Activated CD8-positive, alpha-beta memory T cell treated with anti-CD3 and anti-CD28 coated beads for 36 hours (primary cell): ENCODE data around the gene CTNNA2. TPM values are rescaled to one million over a fixed set of nuclear protein-coding genes. Genes with fewer than 3 reads are reported as not detected.

Source experiments
- CTCF ChIA-PET: fragments of 350-600 bp; sonication (Branson Sonifier 250); formaldehyde crosslinking; loops from one replicate; lab custom pipeline; 2021; ENCODE audit warnings: antibody characterized with exemption; lab: Charles Lee
- POLR2A ChIA-PET: fragments of 350-600 bp; sonication (Branson Sonifier 250); formaldehyde crosslinking; loops from one replicate; lab custom pipeline; 2021; ENCODE audit warnings: antibody characterized with exemption; lab: Charles Lee
- total RNA-seq, 2 experiments: library from RNA; stranded (reverse); gene quantifications; one replicate each; pipeline ENCODE4 v1.2.3, GENCODE V29; 2021

CTNNA2 gene
- total RNA-seq, 2 experiments from 2014 or later: not detected

GRCh38 chr2:79947751-79948150 is 434.9 kb downstream of the CTNNA2 start:
- CTCF ChIA-PET: no interaction called here
- POLR2A ChIA-PET: no interaction called here

DNA sequence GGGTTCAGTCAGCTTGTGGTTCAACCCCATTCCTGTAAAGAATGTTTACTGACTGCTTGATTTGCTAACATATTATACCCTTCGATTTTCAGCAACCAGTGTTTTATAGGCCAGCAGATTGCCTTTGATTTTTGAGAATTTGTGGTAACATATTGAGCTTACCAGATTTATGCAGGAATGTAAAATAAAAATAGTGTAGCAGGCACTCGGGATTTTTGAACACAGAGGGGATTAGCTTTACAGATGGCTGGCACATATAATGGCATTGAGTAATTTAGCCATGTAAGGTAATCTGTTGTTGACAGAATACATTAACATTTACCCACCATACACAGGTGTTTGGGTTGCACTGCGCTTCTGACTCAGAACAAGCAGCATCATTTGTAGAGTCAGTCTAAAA is 437.7 kb downstream of the CTNNA2 start:
- CTCF ChIA-PET: no interaction called here
- POLR2A ChIA-PET: no interaction called here

DNA sequence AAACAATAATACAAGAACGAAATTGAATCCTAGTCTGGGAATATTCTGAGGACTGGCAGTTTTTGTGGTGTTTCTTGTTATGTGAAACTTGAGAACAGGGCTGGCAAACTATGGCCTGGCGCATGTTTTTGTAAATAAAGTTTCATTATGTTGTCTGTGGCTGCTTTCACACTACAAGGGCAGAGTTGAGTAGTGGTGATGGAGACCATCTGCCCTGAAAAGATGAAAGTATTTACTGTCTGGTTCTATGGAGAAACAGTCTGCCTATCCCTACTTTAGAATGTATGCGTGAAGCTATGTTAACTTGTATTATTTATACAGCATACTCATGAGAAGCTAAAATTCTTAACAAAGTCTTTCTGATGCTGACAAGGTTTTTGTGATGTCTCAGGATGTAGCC is 439.8 kb downstream of the CTNNA2 start:
- ChIA-PET CTCF (no interaction called here), POLR2A (no interaction called here)

- ChIA-PET CTCF (no interaction called here), POLR2A (no interaction called here)
Observed at GRCh38 chr2:79960035-79960434, 447.2 kb downstream of the CTNNA2 start.

GRCh38 chr2:79960519-79960918 is 447.7 kb downstream of the CTNNA2 start:
- POLR2A ChIA-PET: no interaction called here
- CTCF ChIA-PET: no interaction called here

DNA sequence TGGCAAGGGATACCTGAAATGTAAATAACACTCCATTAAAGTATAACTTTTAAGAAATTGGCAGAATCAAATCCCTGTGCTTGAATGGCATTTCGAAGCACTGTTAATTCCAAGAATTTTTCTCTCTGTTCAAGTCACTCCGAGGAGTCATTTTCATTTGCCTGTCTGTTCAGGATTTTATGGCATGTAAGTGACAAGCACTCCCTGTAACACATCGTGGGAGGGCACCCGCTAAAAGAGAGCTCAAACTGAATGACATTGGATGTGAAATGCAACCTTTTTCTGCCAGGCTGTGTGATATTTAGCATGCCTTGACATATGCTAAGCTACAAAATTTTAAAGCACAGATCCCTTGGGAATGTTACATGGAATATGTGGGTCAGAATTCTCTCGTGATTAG is 452.1 kb downstream of the CTNNA2 start:
- CTCF ChIA-PET: no interaction called here
- POLR2A ChIA-PET: no interaction called here

DNA sequence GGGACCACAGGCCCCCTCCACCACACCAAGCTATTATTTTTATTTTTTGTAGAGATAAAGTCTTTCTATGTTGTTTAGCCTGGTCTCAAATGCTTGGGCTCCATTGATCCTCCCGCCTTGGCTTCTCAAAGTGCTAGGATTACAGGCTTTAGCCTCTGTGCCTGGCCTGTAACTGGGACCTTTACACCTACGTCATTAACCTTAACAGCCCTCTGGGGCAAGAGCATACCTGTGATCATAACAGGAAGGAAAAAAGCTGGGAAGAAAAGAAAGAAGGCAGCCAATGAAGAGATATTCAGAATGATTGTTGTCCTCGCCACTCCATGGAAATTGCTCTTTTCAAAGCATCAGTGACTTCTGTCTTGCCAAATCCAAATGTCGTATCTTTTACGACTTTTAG is 453.5 kb downstream of the CTNNA2 start:
- ChIA-PET CTCF (no interaction called here), POLR2A (no interaction called here)

GRCh38 chr2:79966882-79967281 is 454.0 kb downstream of the CTNNA2 start:
- POLR2A ChIA-PET: no interaction called here
- CTCF ChIA-PET: no interaction called here

- ChIA-PET CTCF (no interaction called here), POLR2A (no interaction called here)
Observed at GRCh38 chr2:79971807-79972206, 459.0 kb downstream of the CTNNA2 start.

GRCh38 chr2:79972661-79973060 is 459.8 kb downstream of the CTNNA2 start:
- ChIA-PET CTCF (no interaction called here), POLR2A (no interaction called here)

DNA sequence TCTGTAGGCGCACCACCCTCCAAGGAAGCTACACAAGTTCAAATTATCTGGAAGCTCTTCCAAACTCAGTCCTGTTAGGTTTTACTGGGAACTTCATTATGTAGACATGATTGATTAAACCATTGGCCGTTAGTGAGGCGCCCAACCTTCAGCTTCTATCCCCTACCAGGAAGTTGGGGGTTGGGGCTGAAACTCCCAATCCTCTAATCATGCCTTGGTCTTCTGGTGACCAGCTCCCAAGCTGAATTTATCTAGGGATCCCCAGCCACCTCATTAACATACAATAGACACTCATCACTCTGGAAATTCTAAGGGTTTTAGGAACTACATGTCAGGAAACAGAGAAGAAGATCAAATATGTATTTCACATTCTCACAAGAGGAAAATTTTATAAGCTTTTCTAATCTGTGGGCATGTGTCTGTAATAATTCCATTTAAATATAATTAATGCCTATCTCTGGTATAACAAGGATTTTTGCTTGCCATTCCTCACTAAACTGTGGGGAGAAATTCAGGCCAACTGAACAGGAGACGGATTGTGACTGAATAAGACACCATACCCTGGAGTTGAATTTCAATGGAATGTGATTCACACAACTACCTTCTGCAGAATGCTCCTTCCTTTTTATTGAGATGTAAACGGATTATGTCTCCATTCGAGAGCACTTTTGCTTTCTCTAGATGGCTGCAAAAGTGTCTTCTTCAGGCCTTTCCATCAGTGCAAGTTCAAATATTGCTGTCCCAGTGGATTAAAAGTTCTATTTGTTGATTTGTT is 463.1 kb downstream of the CTNNA2 start:
- POLR2A ChIA-PET: no interaction called here
- CTCF ChIA-PET: no interaction called here

- ChIA-PET CTCF (interaction anchor here (0.7 kb wide), 1 partner anchor 397 kb away, joined by 3 read pairs; no protein-coding TSS in a partner anchor), POLR2A (no interaction called here)
Observed at GRCh38 chr2:79977792-79978191, 464.9 kb downstream of the CTNNA2 start.

DNA sequence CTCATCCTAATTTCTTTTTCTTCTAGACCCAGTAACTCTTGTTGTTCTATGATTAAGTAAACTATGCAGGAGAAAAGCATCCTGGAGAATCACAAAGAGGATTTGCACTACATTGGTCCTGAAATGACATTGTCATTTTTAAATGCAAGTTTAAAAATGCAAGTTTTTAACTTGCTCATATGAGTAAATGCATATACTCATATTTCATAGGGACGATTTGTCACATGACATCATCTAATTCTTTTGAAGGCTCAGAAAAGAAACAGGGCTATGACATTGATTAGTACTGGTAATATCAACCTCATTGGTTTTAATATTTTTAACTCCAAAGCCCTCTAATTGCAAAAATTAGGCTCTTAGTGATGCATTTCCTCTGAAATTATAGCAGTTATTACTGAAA is 467.3 kb downstream of the CTNNA2 start:
- ChIA-PET CTCF (no interaction called here), POLR2A (no interaction called here)

DNA sequence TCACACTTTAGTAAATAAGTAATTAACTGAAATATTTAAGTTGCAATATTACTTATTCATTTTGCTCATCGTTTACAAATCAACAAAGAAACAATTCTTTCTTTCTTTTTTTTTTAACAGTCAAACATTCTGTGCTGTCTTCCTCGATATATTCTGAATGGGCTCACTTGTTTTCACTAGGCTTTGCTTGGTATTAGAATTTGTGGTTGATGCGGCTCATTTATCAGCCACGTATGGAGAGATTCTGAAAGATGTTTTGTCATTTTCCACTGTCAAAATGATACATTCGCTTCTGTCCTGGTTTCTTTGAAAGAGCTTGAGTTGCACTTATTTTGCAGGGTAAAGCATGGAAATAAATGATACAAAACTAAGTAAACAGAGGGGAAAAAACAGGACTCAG is 468.0 kb downstream of the CTNNA2 start:
- ChIA-PET POLR2A (no interaction called here), CTCF (no interaction called here)

- CTCF ChIA-PET: no interaction called here
- POLR2A ChIA-PET: no interaction called here
Observed at GRCh38 chr2:79981316-79981715, 468.5 kb downstream of the CTNNA2 start.

DNA sequence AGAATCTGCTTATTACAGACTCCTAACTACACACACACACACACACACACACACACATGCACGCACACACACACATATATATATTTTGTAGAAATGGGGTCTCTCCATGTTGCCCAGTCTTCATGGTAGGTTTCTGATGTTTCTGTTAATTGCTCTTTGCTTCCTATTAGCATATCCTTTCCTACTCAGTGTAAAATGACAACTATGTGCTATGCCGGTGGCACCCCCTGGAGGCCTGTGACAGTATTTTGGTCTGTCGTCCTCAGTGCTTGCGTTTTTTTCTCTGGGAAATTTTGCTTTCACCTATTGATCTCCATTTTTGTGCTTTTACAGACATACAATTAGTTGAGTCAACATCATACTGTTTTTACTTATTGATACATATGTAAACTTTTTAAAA is 469.6 kb downstream of the CTNNA2 start:
- ChIA-PET CTCF (no interaction called here), POLR2A (no interaction called here)

GRCh38 chr2:79984476-79984875 is 471.6 kb downstream of the CTNNA2 start:
- POLR2A ChIA-PET: no interaction called here
- CTCF ChIA-PET: no interaction called here

GRCh38 chr2:79985145-79985544 is 472.3 kb downstream of the CTNNA2 start:
- CTCF ChIA-PET: interaction anchor here (0.5 kb wide), 1 partner anchor 96 kb away, joined by 3 read pairs; no protein-coding TSS in a partner anchor
- POLR2A ChIA-PET: no interaction called here

DNA sequence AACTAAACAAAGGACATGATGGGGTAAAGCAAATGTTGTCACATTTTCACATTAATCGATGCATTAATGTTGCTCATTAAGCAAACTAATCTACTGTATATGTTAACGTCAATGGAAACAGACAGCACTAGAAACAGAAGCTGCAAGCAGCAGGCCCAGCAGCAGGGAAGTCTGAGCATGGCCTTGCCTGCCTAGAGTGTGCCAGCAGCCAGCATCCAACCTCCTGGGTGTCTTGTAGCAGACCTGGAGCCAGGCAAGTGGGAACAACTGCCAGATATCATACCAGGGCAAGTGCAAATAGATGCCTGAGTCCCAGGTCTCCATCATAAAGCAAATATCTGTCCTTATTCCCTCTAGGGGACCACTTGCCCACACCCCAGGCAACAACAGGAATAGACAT is 472.7 kb downstream of the CTNNA2 start:
- CTCF ChIA-PET: interaction anchor here (0.5 kb wide), 1 partner anchor 95 kb away, joined by 3 read pairs; no protein-coding TSS in a partner anchor
- POLR2A ChIA-PET: no interaction called here

DNA sequence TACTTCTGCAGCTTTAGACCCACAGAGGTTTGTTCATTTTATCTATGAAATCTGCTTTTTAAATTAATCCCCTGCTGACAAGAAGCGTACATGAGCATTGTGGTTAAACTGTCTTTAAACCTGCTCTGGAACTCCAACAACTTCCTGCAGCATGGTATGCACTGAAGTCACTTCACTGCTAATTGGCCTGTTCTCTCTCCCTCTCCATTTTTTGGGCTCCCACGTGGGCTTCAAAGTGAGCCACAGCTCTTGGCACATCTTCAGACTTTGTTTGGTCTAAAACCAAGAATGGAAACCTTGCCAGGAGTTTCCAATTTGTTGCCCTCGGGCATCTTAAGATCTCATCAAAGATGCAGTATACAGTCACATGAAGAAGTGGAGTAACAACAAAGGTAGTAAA is 480.3 kb downstream of the CTNNA2 start:
- ChIA-PET CTCF (no interaction called here), POLR2A (no interaction called here)

DNA sequence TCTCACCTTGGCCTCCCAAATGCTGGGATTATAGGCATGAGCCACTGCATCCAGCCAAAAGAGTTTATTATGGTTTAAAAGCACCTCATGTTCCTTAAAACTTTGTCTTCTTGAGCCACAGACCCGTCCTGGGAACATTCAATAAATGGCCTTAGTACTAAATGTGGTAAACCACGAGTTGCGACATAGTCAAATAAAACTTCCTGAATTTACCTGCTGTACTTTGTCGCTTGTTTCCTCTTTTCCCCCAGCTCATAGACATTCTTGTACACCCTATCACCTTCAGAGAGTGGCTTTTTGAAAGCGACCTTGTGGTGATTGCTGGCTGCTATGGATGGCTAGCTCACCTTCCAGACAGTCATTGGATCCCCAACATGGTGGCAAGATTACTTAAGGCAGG is 481.3 kb downstream of the CTNNA2 start:
- CTCF ChIA-PET: no interaction called here

GRCh38 chr2:79994965-79995364 is 482.1 kb downstream of the CTNNA2 start:
- POLR2A ChIA-PET: no interaction called here
- CTCF ChIA-PET: no interaction called here

More for the DNA sequence above, 481.3 kb downstream of the CTNNA2 start:
- POLR2A ChIA-PET: no interaction called here
